Esophagus muscularis mucosa (tissue), 4 donors: ENCODE measurements around the gene SOSTDC1.

Source experiments
- EP300 ChIP-seq: sonication (generic); formaldehyde crosslinking; IDR thresholded peaks from one replicate; pipeline ENCODE4 v1.6.1; 2017; ENCODE audit warnings: antibody characterized with exemption
- POLR2A ChIP-seq: fragments of 450-650 bp; IDR thresholded peaks from one replicate; pipeline ENCODE4 v1.6.1; 2017; ENCODE audit warnings: antibody characterized with exemption, moderate library complexity, mild to moderate bottlenecking, low read depth
- POLR2AphosphoS5 ChIP-seq, 2 donors: sonication (generic); formaldehyde crosslinking; IDR thresholded peaks; one replicate each; pipeline ENCODE4 v1.6.1; 2017; ENCODE audit warnings: antibody characterized with exemption in 2 of 2
- TF ChIP-seq, protein P1 (sequence below), 3 experiments: fragments of 200-600 bp in 2 of 3; fragments of 450-650 bp in 1 of 3; sonication (generic) in 2 of 3; IDR thresholded peaks; one replicate each; pipeline ENCODE4 v1.5.1; 2017 to 2019; ENCODE audit warnings: antibody characterized with exemption in 3 of 3, mild to moderate bottlenecking in 2 of 3, moderate library complexity in 1 of 3

GRCh38 chr7:16514729-16515128, 49.2 kb upstream of the SOSTDC1 start:
- TF ChIP-seq POLR2A, result no peak
- TF ChIP-seq, protein P1, sequence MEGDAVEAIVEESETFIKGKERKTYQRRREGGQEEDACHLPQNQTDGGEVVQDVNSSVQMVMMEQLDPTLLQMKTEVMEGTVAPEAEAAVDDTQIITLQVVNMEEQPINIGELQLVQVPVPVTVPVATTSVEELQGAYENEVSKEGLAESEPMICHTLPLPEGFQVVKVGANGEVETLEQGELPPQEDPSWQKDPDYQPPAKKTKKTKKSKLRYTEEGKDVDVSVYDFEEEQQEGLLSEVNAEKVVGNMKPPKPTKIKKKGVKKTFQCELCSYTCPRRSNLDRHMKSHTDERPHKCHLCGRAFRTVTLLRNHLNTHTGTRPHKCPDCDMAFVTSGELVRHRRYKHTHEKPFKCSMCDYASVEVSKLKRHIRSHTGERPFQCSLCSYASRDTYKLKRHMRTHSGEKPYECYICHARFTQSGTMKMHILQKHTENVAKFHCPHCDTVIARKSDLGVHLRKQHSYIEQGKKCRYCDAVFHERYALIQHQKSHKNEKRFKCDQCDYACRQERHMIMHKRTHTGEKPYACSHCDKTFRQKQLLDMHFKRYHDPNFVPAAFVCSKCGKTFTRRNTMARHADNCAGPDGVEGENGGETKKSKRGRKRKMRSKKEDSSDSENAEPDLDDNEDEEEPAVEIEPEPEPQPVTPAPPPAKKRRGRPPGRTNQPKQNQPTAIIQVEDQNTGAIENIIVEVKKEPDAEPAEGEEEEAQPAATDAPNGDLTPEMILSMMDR (IDR thresholded peaks at IDR 0.05), result no peak
- TF ChIP-seq EP300, result no peak
- TF ChIP-seq POLR2AphosphoS5 (IDR thresholded peaks at IDR 0.05), result no peak
